ENCODE results near the gene RPL38. TPM values are rescaled to one million over a fixed set of nuclear protein-coding genes. Genes with fewer than 3 reads are reported as not detected.

RPL38 gene
- total and polyA plus RNA-seq, 2 of the 4 experiments (the other 2 are of a cell fraction) = 111 to 527 TPM

- in situ Hi-C loops (cut with MboI; ENCODE audit: low sequenced_read_pairs) = loop anchor here (25.0 kb wide), 1 partner anchor 932 kb away; the partner anchor contains the start of gene CPSF4L
Observed at GRCh38 chr17:74194682-74195081, 8.8 kb upstream of the RPL38 start.

More at GRCh38 chr17:74194682-74195081, 8.8 kb upstream of the RPL38 start:
- no peak overlapping the region for H4K8ac ChIP-seq (ENCODE audit: low read depth in 2 of 2, low read length in 2 of 2)
- H3K56ac ChIP-seq (ENCODE audit: extremely low read depth, insufficient read depth, low read length) = no peak overlapping the region
- ChIA-PET POLR2A (ENCODE audit: unreplicated experiment) (no interaction called here), CTCF (no interaction called here)
- intact Hi-C loops (cut with micrococcal nuclease) (no loop called here), dilution Hi-C loops (cut with HindIII; ENCODE audit: low sequenced_read_pairs, unreplicated experiment) (no loop called here)
- H3K27me3 ChIP-seq (ENCODE audit: control insufficient read depth, insufficient read depth, low read length) = peaks cover 25% of the 10 kb centered on the region; the same call in 1 of the 2 replicates
- no peak overlapping the region for H3K4ac ChIP-seq (ENCODE audit: low read depth, low read length)
- no peak for TF ChIP-seq MAFK (IDR thresholded peaks at IDR 0.05; ENCODE audit: low read depth, low read length)
- TF ChIP-seq CEBPB (IDR thresholded peaks at IDR 0.05; ENCODE audit: low read depth, low read length) = no peak
- TF ChIP-seq RCOR1 (IDR thresholded peaks at IDR 0.05; ENCODE audit: insufficient replicate concordance, low read length) = no peak
- TF ChIP-seq POLR2A (IDR thresholded peaks at IDR 0.05; ENCODE audit: low read depth, low read length) = no peak
- no peak for TF ChIP-seq SMC3 (IDR thresholded peaks at IDR 0.05; ENCODE audit: low read depth, low read length)
- TF ChIP-seq NFE2L2 (IDR thresholded peaks at IDR 0.05; ENCODE audit: low read depth, low read length) = no peak
- no peak for TF ChIP-seq BHLHE40 (IDR thresholded peaks at IDR 0.05; ENCODE audit: low read depth, low read length)
- TF ChIP-seq, protein P1, sequence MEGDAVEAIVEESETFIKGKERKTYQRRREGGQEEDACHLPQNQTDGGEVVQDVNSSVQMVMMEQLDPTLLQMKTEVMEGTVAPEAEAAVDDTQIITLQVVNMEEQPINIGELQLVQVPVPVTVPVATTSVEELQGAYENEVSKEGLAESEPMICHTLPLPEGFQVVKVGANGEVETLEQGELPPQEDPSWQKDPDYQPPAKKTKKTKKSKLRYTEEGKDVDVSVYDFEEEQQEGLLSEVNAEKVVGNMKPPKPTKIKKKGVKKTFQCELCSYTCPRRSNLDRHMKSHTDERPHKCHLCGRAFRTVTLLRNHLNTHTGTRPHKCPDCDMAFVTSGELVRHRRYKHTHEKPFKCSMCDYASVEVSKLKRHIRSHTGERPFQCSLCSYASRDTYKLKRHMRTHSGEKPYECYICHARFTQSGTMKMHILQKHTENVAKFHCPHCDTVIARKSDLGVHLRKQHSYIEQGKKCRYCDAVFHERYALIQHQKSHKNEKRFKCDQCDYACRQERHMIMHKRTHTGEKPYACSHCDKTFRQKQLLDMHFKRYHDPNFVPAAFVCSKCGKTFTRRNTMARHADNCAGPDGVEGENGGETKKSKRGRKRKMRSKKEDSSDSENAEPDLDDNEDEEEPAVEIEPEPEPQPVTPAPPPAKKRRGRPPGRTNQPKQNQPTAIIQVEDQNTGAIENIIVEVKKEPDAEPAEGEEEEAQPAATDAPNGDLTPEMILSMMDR (conservative IDR thresholded peaks at IDR 0.05; ENCODE audit: low read depth, low read length) = no peak
- TF ChIP-seq MAZ (IDR thresholded peaks at IDR 0.05; ENCODE audit: borderline replicate concordance, low read depth, low read length) = no peak
- no peak for TF ChIP-seq RFX5 (IDR thresholded peaks at IDR 0.05; ENCODE audit: low read depth, low read length)
- no peak for TF ChIP-seq RAD21 (IDR thresholded peaks at IDR 0.05; ENCODE audit: low read length)
- no peak for TF ChIP-seq MXI1 (IDR thresholded peaks at IDR 0.05; ENCODE audit: borderline replicate concordance, low read depth, low read length)
- no peak for TF ChIP-seq ELK1 (IDR thresholded peaks at IDR 0.05; ENCODE audit: borderline replicate concordance, low read depth, low read length)
- no peak for TF ChIP-seq USF2 (IDR thresholded peaks at IDR 0.05; ENCODE audit: low read depth, low read length)
- no peak for TF ChIP-seq CHD1 (IDR thresholded peaks at IDR 0.05; ENCODE audit: low read depth, low read length)
- no peak for TF ChIP-seq FOS (IDR thresholded peaks at IDR 0.05; ENCODE audit: low read depth, low read length)
- no peak overlapping the region for H3K4me2 ChIP-seq (ENCODE audit: low read depth, low read length)
- H2BK120ac ChIP-seq (ENCODE audit: low read depth, low read length) = no peak overlapping the region
- H2AK9ac ChIP-seq (replicated peaks; ENCODE audit: low read depth, low read length, poor library complexity) = no peak overlapping the region
- no peaks in the 10 kb centered on the region for H4K20me1 ChIP-seq (ENCODE audit: insufficient read depth, low read length)
- DNase-seq (no peak), ATAC-seq (ENCODE audit: low read depth) (no peak)
- no peak overlapping the region for H3K23ac ChIP-seq (ENCODE audit: low read depth, low read length)
- no TSS peak for BruUV-seq (replicated peaks)
- H2BK5ac ChIP-seq (ENCODE audit: low read depth, low read length, poor library complexity, severe bottlenecking) = no peak overlapping the region
- no peaks in the 10 kb centered on the region for H3K9me3 ChIP-seq (ENCODE audit: control insufficient read depth, insufficient read depth, low read length)
- H2BK20ac ChIP-seq (ENCODE audit: low read depth, low read length) = no peak overlapping the region
- H3K9ac ChIP-seq (ENCODE audit: low read depth, low read length) = no peak overlapping the region
- H4K91ac ChIP-seq (ENCODE audit: insufficient read depth, low read depth, low read length) = no peak overlapping the region
- H3K9me1 ChIP-seq (ENCODE audit: insufficient read depth, low read length) = no peaks in the 10 kb centered on the region
- no peak overlapping the region for H4K5ac ChIP-seq (ENCODE audit: low read depth, low read length)
- no peaks in the 10 kb centered on the region for H3K79me1 ChIP-seq (ENCODE audit: low read depth in 1 of 2, low read length in 2 of 2)
- no peak overlapping the region for H3K18ac ChIP-seq (ENCODE audit: low read depth, low read length)
- no peaks in the 10 kb centered on the region for H3K4me1 ChIP-seq (ENCODE audit: control insufficient read depth, insufficient read depth, low read length)
- no peak overlapping the region for H2AK5ac ChIP-seq (ENCODE audit: low read depth, low read length)
- no peaks in the 10 kb centered on the region for H3K36me3 ChIP-seq (ENCODE audit: control insufficient read depth, insufficient read depth, low read length)
- no peak overlapping the region for H3K4me3 ChIP-seq (ENCODE audit: insufficient read depth, low read depth, low read length)
- no peak overlapping the region for H2BK15ac ChIP-seq (ENCODE audit: low read depth, low read length)
- no peak overlapping the region for H3K27ac ChIP-seq (ENCODE audit: insufficient read depth, low read length)
- no peak overlapping the region for H2AFZ ChIP-seq (replicated peaks; ENCODE audit: low read length, poor library complexity)
- H3K14ac ChIP-seq (replicated peaks; ENCODE audit: low read depth, low read length) = no peak overlapping the region
- WGBS, 2 experiments (ENCODE audit: extremely low coverage in 2 of 2, insufficient read length in 1 of 2) = 45% methylated on average over 4 of the region's 9 CpGs; no CpG with 5 or more reads in 1 of the 2 experiments
